ENCODE measurements around the gene EXOC4. TPM values are rescaled to one million over a fixed set of nuclear protein-coding genes. Genes with fewer than 3 reads are reported as not detected.

The EXOC4 gene
- total RNA-seq, 1 experiment from 2014 or later, result 71.0 TPM

GRCh38 chr7:133873631-133874030 is 620.8 kb downstream of the EXOC4 start:
- Histone ChIP-seq H3K27me3 (ENCODE audit: control insufficient read depth, insufficient read depth, low read length) (no peaks in the 10 kb centered on the region), H3K4me3 (ENCODE audit: low read depth in 2 of 2, low read length in 2 of 2) (no peak overlapping the region), H3K4me1 (ENCODE audit: control insufficient read depth, insufficient read depth, low read length) (no peaks in the 10 kb centered on the region), H3K27ac (ENCODE audit: low read length) (no peak overlapping the region), H3K36me3 (ENCODE audit: control insufficient read depth, insufficient read depth, low read length) (no peaks in the 10 kb centered on the region), H3K9me3 (ENCODE audit: control insufficient read depth, insufficient read depth, low read depth, low read length) (no peaks in the 10 kb centered on the region)
- DNase-seq (ENCODE audit: low read depth, low spot score) (no peak), ATAC-seq (no peak)
- in situ Hi-C loops (cut with HindIII; ENCODE audit: low pct_unique_long_range_greater_than_20kb, low sequenced_read_pairs), result no loop called here
- intact Hi-C loops (cut with micrococcal nuclease; ENCODE audit: unreplicated experiment), result no loop called here
- TF ChIP-seq CTCF (IDR thresholded peaks at IDR 0.05), result no peak
- no peak for TF ChIP-seq TCF7L2 (IDR thresholded peaks at IDR 0.05; ENCODE audit: low read depth, low read length)
- TF ChIP-seq POLR2AphosphoS5 (IDR thresholded peaks at IDR 0.05; ENCODE audit: low read depth, low read length), result no peak
- TF ChIP-seq, protein P1, sequence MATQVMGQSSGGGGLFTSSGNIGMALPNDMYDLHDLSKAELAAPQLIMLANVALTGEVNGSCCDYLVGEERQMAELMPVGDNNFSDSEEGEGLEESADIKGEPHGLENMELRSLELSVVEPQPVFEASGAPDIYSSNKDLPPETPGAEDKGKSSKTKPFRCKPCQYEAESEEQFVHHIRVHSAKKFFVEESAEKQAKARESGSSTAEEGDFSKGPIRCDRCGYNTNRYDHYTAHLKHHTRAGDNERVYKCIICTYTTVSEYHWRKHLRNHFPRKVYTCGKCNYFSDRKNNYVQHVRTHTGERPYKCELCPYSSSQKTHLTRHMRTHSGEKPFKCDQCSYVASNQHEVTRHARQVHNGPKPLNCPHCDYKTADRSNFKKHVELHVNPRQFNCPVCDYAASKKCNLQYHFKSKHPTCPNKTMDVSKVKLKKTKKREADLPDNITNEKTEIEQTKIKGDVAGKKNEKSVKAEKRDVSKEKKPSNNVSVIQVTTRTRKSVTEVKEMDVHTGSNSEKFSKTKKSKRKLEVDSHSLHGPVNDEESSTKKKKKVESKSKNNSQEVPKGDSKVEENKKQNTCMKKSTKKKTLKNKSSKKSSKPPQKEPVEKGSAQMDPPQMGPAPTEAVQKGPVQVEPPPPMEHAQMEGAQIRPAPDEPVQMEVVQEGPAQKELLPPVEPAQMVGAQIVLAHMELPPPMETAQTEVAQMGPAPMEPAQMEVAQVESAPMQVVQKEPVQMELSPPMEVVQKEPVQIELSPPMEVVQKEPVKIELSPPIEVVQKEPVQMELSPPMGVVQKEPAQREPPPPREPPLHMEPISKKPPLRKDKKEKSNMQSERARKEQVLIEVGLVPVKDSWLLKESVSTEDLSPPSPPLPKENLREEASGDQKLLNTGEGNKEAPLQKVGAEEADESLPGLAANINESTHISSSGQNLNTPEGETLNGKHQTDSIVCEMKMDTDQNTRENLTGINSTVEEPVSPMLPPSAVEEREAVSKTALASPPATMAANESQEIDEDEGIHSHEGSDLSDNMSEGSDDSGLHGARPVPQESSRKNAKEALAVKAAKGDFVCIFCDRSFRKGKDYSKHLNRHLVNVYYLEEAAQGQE (IDR thresholded peaks at IDR 0.05; ENCODE audit: insufficient read depth in 1 of 2, low read depth in 2 of 2, low read length in 1 of 2), result no peak
- no peak for TF ChIP-seq SIN3A (IDR thresholded peaks at IDR 0.05; ENCODE audit: borderline replicate concordance, insufficient read depth, low read depth, low read length)
- CTCF ChIA-PET, result no interaction called here
- BruUV-seq (replicated peaks), result no TSS peak
- POLR2A ChIA-PET, result no interaction called here

DNA sequence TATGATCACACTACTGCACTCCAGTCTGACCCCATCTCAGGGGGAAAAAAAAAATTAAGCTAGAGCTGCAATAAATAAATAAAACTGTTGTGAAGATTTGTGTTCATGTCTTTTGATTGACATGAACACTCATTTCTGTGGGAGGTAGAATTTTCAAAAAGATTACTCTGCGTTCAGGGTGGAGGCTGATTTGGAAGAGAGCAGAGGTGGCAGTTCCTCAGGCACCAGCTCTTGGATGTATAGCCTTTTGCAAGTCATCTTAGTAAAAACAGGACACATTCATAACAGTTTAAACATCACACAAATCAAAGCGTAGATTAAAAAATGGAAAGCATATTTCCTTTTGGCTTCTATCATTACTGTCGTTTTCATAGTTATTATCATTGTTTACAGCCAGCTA is 630.7 kb downstream of the EXOC4 start:
- ATAC-seq (no peak), DNase-seq (ENCODE audit: low read depth, low spot score) (no peak)
- no peak overlapping the region for H3K27ac ChIP-seq (ENCODE audit: low read length)
- no peaks in the 10 kb centered on the region for H3K27me3 ChIP-seq (ENCODE audit: control insufficient read depth, insufficient read depth, low read length)
- H3K4me1 ChIP-seq (ENCODE audit: control insufficient read depth, insufficient read depth, low read length), result no peaks in the 10 kb centered on the region
- no peaks in the 10 kb centered on the region for H3K36me3 ChIP-seq (ENCODE audit: control insufficient read depth, insufficient read depth, low read length)
- POLR2A ChIA-PET, result no interaction called here
- BruUV-seq (replicated peaks), result no TSS peak
- H3K4me3 ChIP-seq (ENCODE audit: low read depth in 2 of 2, low read length in 2 of 2), result no peak overlapping the region
- in situ Hi-C loops (cut with HindIII; ENCODE audit: low pct_unique_long_range_greater_than_20kb, low sequenced_read_pairs) (no loop called here), intact Hi-C loops (cut with micrococcal nuclease; ENCODE audit: unreplicated experiment) (no loop called here)
- TF ChIP-seq TCF7L2 (IDR thresholded peaks at IDR 0.05; ENCODE audit: low read depth, low read length) (no peak), POLR2AphosphoS5 (IDR thresholded peaks at IDR 0.05; ENCODE audit: low read depth, low read length) (no peak), SIN3A (IDR thresholded peaks at IDR 0.05; ENCODE audit: borderline replicate concordance, insufficient read depth, low read depth, low read length) (no peak), CTCF (IDR thresholded peaks at IDR 0.05) (no peak)
- TF ChIP-seq, protein P1 (IDR thresholded peaks at IDR 0.05; ENCODE audit: insufficient read depth in 1 of 2, low read depth in 2 of 2, low read length in 1 of 2), result no peak
- CTCF ChIA-PET, result no interaction called here
- no peaks in the 10 kb centered on the region for H3K9me3 ChIP-seq (ENCODE audit: control insufficient read depth, insufficient read depth, low read depth, low read length)

Measured in Panc1 (cell line).